ENCODE measurements around the gene BRME1.

BRME1 gene

GRCh38 chr19:13942023-13942684 is 36.2 kb upstream of the BRME1 start:
- Histone ChIP-seq H3K4me3 (ENCODE audit: low read length) (no peak overlapping the region), H3K4me2 (ENCODE audit: low read length) (no peak overlapping the region), H3F3A (ENCODE audit: control insufficient read depth, insufficient read depth) (no peaks in the 10 kb centered on the region), H3K79me2 (ENCODE audit: control insufficient read depth, low read length) (no peaks in the 10 kb centered on the region), H4K20me1 (ENCODE audit: control insufficient read depth, insufficient read depth, low read depth, low read length) (no peaks in the 10 kb centered on the region), H3K27ac (ENCODE audit: low read depth, low read length) (no peak overlapping the region), H3K27me3 (ENCODE audit: control insufficient read depth, low read length) (peaks cover 3% of the 10 kb centered on the region; the same call in 1 of the 2 replicates), H3K9me2 (replicated peaks; ENCODE audit: control insufficient read depth, low read length) (no peaks in the 10 kb centered on the region), H3K4me1 (ENCODE audit: control insufficient read depth, low read length) (no peaks in the 10 kb centered on the region), H3K36me3 (ENCODE audit: control insufficient read depth, low read length) (no peaks in the 10 kb centered on the region), H3K9me3 (ENCODE audit: control insufficient read depth, insufficient read depth, low read length) (peaks cover 5% of the 10 kb centered on the region; the same call in 1 of the 2 replicates)
- TF ChIP-seq EZH2phosphoT487 (IDR thresholded peaks at IDR 0.05; ENCODE audit: borderline replicate concordance, low read length) (no peak), CTCF (IDR thresholded peaks at IDR 0.05; ENCODE audit: low read depth, low read length, poor library complexity, severe bottlenecking) (no peak)

- no peak within 1 kb of the TSS for H3K27ac ChIP-seq (ENCODE audit: low read depth, low read length)
- H3K79me2 ChIP-seq (ENCODE audit: control insufficient read depth, low read length): no peaks in the 10 kb centered on the region
- H4K20me1 ChIP-seq (ENCODE audit: control insufficient read depth, insufficient read depth, low read depth, low read length): no peaks in the 10 kb centered on the region
- no peaks in the 10 kb centered on the region for H3K9me2 ChIP-seq (replicated peaks; ENCODE audit: control insufficient read depth, low read length)
- no peak within 1 kb of the TSS for H3K4me2 ChIP-seq (ENCODE audit: low read length)
- H3K27me3 ChIP-seq (ENCODE audit: control insufficient read depth, low read length): peaks cover 3% of the 10 kb centered on the region; the same call in 1 of the 2 replicates
- TF ChIP-seq EZH2phosphoT487 (IDR thresholded peaks at IDR 0.05; ENCODE audit: borderline replicate concordance, low read length) (no peak), CTCF (IDR thresholded peaks at IDR 0.05; ENCODE audit: low read depth, low read length, poor library complexity, severe bottlenecking) (no peak)
- peaks cover 5% of the 10 kb centered on the region; the same call in 1 of the 2 replicates for H3K9me3 ChIP-seq (ENCODE audit: control insufficient read depth, insufficient read depth, low read length)
- H3F3A ChIP-seq (ENCODE audit: control insufficient read depth, insufficient read depth): no peaks in the 10 kb centered on the region
- H3K4me3 ChIP-seq (ENCODE audit: low read length): no peak within 1 kb of the TSS
- no peaks in the 10 kb centered on the region for H3K4me1 ChIP-seq (ENCODE audit: control insufficient read depth, low read length)
- no peaks in the 10 kb centered on the region for H3K36me3 ChIP-seq (ENCODE audit: control insufficient read depth, low read length)
Observed at GRCh38 chr19:13938301-13939064, 32.6 kb upstream of the BRME1 start, which contains the start of gene PODNL1. Gene PODNL1 (minus strand): TSS chr19:13938417. CDS start chr19:13938181, 236 bp downstream.

- H4K20me1 ChIP-seq (ENCODE audit: control insufficient read depth, insufficient read depth, low read depth, low read length): no peaks in the 10 kb centered on the region
- no peaks in the 10 kb centered on the region for H3F3A ChIP-seq (ENCODE audit: control insufficient read depth, insufficient read depth)
- no peaks in the 10 kb centered on the region for H3K79me2 ChIP-seq (ENCODE audit: control insufficient read depth, low read length)
- H3K4me2 ChIP-seq (ENCODE audit: low read length): no peak overlapping the region
- TF ChIP-seq CTCF (IDR thresholded peaks at IDR 0.05; ENCODE audit: low read depth, low read length, poor library complexity, severe bottlenecking) (no peak), EZH2phosphoT487 (IDR thresholded peaks at IDR 0.05; ENCODE audit: borderline replicate concordance, low read length) (no peak)
- H3K9me2 ChIP-seq (replicated peaks; ENCODE audit: control insufficient read depth, low read length): no peaks in the 10 kb centered on the region
- H3K4me1 ChIP-seq (ENCODE audit: control insufficient read depth, low read length): no peaks in the 10 kb centered on the region
- no peaks in the 10 kb centered on the region for H3K36me3 ChIP-seq (ENCODE audit: control insufficient read depth, low read length)
- peaks cover 3% of the 10 kb centered on the region; the same call in 1 of the 2 replicates for H3K27me3 ChIP-seq (ENCODE audit: control insufficient read depth, low read length)
- no peak overlapping the region for H3K27ac ChIP-seq (ENCODE audit: low read depth, low read length)
- peaks cover 5% of the 10 kb centered on the region; the same call in 1 of the 2 replicates for H3K9me3 ChIP-seq (ENCODE audit: control insufficient read depth, insufficient read depth, low read length)
- no peak overlapping the region for H3K4me3 ChIP-seq (ENCODE audit: low read length)
Observed at GRCh38 chr19:13937479-13938300, 31.8 kb upstream of the BRME1 start.

Data from DOHH2 (cell line).